Measurements from ENCODE around the gene IL13RA1.

DNA sequence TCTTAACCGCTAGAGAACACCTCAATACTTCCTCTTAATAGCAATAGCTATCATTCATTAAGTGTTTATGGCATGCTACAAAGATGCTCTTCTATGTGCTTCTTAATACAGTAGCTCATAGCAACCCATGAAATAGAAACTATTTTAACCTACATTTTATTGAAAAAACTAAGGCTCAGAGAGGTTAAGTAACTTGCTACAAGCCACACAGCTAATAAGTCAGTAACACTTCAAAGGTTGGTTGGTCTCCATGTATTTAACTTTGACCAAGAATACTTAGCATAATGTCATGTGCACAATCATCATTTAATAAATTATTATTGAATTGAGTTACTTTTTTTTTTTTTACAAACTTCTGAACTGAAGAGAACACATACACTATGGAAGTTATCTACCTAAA is 36.1 kb downstream of the IL13RA1 start:
- TF ChIP-seq, protein P1, sequence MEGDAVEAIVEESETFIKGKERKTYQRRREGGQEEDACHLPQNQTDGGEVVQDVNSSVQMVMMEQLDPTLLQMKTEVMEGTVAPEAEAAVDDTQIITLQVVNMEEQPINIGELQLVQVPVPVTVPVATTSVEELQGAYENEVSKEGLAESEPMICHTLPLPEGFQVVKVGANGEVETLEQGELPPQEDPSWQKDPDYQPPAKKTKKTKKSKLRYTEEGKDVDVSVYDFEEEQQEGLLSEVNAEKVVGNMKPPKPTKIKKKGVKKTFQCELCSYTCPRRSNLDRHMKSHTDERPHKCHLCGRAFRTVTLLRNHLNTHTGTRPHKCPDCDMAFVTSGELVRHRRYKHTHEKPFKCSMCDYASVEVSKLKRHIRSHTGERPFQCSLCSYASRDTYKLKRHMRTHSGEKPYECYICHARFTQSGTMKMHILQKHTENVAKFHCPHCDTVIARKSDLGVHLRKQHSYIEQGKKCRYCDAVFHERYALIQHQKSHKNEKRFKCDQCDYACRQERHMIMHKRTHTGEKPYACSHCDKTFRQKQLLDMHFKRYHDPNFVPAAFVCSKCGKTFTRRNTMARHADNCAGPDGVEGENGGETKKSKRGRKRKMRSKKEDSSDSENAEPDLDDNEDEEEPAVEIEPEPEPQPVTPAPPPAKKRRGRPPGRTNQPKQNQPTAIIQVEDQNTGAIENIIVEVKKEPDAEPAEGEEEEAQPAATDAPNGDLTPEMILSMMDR (IDR thresholded peaks at IDR 0.05; ENCODE audit: low read length): no peak
- TF ChIP-seq EZH2 (optimal IDR thresholded peaks at IDR 0.05; ENCODE audit: low read depth, low read length) (no peak), EZH2phosphoT487 (IDR thresholded peaks at IDR 0.05; ENCODE audit: low read length) (no peak)
